Neural progenitor cell (in vitro differentiated cells): ENCODE data around the gene STAT5A.

Experiments
- EZH2 ChIP-seq: fragments of 200-600 bp; sonication (generic); IDR thresholded peaks from 2 replicates; pipeline ENCODE4 v1.6.1; 2017; ENCODE audit warnings: antibody characterized with exemption, mild to moderate bottlenecking, moderate library complexity
- EZH2phosphoT487 ChIP-seq: fragments of 200-600 bp; sonication (generic); IDR thresholded peaks from 2 replicates; pipeline ENCODE4 v1.6.1; 2017; ENCODE audit warnings: antibody characterized with exemption
- TF ChIP-seq, protein P1 (sequence below): fragments of 200-600 bp; sonication (generic); IDR thresholded peaks from 2 replicates; pipeline ENCODE4 v1.5.1; 2017; ENCODE audit warnings: antibody characterized with exemption, mild to moderate bottlenecking

DNA sequence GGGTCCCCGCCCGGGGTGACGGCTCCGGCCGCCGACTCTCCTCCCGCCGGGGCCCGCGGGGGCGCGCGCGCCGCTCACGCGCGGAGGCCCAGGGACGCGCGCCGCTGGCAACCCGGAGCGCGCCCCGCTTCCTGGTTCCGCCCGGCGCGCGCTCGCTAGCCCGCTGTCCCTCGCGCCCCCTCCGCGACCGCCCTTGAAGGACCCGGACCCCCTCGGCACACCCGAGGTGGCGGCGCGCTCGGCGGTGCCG lies 12.0 kb upstream of the STAT5A start, which contains the start of gene STAT5B:
- TF ChIP-seq, protein P1, sequence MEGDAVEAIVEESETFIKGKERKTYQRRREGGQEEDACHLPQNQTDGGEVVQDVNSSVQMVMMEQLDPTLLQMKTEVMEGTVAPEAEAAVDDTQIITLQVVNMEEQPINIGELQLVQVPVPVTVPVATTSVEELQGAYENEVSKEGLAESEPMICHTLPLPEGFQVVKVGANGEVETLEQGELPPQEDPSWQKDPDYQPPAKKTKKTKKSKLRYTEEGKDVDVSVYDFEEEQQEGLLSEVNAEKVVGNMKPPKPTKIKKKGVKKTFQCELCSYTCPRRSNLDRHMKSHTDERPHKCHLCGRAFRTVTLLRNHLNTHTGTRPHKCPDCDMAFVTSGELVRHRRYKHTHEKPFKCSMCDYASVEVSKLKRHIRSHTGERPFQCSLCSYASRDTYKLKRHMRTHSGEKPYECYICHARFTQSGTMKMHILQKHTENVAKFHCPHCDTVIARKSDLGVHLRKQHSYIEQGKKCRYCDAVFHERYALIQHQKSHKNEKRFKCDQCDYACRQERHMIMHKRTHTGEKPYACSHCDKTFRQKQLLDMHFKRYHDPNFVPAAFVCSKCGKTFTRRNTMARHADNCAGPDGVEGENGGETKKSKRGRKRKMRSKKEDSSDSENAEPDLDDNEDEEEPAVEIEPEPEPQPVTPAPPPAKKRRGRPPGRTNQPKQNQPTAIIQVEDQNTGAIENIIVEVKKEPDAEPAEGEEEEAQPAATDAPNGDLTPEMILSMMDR, result no peak
- no peak for TF ChIP-seq EZH2
- no peak for TF ChIP-seq EZH2phosphoT487
